Muscle of leg (tissue), 11 donors: ENCODE results near the gene COL26A1. TPM values are rescaled to one million over a fixed set of nuclear protein-coding genes. Genes with fewer than 3 reads are reported as not detected.
A peak's percentile ranks its signal among the peaks of the same experiment; 100 is the strongest.

Source experiments
- DNase-seq: peaks from one replicate; pipeline ENCODE4 v3.0.0; 2013
- H3K27ac ChIP-seq: one replicate; pipeline ENCODE4 v1.5.1; 2013; ENCODE audit warnings: mild to moderate bottlenecking, low read length, control low read depth
- H3K27me3 ChIP-seq: one replicate; pipeline ENCODE4 v1.6.1; 2013; ENCODE audit warnings: low read length; ENCODE audit not compliant: control insufficient read depth, insufficient read depth
- H3K36me3 ChIP-seq: one replicate; pipeline ENCODE4 v1.6.1; 2013; ENCODE audit warnings: low read length; ENCODE audit not compliant: control insufficient read depth, insufficient read depth
- H3K4me1 ChIP-seq: one replicate; pipeline ENCODE4 v1.6.1; 2013; ENCODE audit warnings: low read length; ENCODE audit not compliant: control insufficient read depth, insufficient read depth
- H3K4me3 ChIP-seq: one replicate; pipeline ENCODE4 v1.5.1; 2013; ENCODE audit warnings: low read length, control low read depth
- H3K9me3 ChIP-seq: replicated peaks from 2 replicates; pipeline ENCODE4 v1.6.1; 2013; ENCODE audit warnings: low read depth, low read length; ENCODE audit not compliant: control insufficient read depth
- whole genome bisulfite sequencing: methylation state at CpG from one replicate; pipeline ENCODE4 v1.1.5; 2013; ENCODE audit warnings: missing lambda C conversion rate; ENCODE audit not compliant: insufficient coverage; 5-methylcytosine and 5-hydroxymethylcytosine counted together
- polyA plus RNA-seq, 8 donors: library from polyadenylated mRNA; unstranded; fragments of 120-200 nt; gene quantifications; one replicate each; pipeline versions ENCODE4 v1.2.1 to v1.2.3, GENCODE V29; 2013; ENCODE audit warnings: inconsistent platforms in 1 of 8, low replicate concordance in 1 of 8; ENCODE audit not compliant: insufficient read length in 8 of 8, insufficient read depth in 1 of 8
- total RNA-seq: library from RNA; stranded (reverse); fragments of 120-200 nt; gene quantifications from one replicate; pipeline ENCODE4 v1.2.4, GENCODE V29; 2013

COL26A1 gene
- total and polyA plus RNA-seq, 9 donors: 0.84 to 5.3 (median 3.4) TPM

- no peak for DNase-seq
- WGBS: 38% methylated on average over 15 of the region's 15 CpGs
- H3K4me3 ChIP-seq: no peak overlapping the region
- H3K9me3 ChIP-seq: no peaks in the 10 kb centered on the region
- H3K4me1 ChIP-seq: peaks cover 22% of the 10 kb centered on the region
- peaks cover 3% of the 10 kb centered on the region for H3K27me3 ChIP-seq
- H3K27ac ChIP-seq: no peak overlapping the region
- H3K36me3 ChIP-seq: no peaks in the 10 kb centered on the region
Observed at GRCh38 chr7:101563198-101563901, 200.7 kb downstream of the COL26A1 start.

DNA sequence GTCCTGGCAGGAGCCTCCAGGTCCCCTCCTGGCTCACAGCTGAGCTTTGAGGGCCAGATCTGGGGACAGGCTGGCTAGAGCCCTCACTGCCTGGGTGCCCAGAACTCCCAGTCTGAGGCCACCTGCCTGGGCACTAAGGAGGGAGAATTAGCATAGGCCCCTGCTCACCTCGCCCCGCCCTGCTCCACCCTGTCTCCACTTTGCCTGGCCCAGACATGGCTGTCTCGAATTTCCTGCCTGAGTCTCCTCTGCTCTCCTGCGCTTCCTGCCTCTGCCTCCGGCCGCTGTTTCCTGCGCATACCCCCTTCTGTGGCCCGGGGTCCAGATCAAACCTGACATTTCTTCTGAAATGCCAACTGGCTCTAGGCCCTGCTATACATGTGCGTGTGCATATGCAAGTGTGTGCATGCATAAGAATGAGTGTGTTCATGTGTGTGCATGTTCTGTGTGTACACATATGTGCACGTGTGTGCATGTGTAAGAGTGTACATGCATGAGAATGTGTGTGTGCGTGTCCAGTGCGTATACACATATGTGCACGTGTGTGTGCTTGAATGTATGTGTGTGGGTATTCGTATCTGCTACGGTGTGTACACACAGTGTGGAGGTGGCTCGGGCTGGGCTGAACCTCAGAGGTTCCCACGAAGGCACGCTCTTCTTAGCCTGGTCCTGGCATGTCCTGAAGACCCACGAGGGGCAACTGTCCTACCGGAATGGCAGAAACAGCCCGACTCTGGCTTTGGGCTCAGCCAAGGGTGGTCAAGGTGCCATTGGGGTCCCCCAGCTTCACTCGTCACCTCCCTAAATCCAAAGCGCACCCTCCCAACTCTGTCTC, 201.5 kb downstream of the COL26A1 start:
- Histone ChIP-seq H3K9me3 (no peaks in the 10 kb centered on the region), H3K4me1 (peaks cover 22% of the 10 kb centered on the region), H3K36me3 (no peaks in the 10 kb centered on the region), H3K4me3 (no peak overlapping the region), H3K27ac (no peak overlapping the region), H3K27me3 (peaks cover 3% of the 10 kb centered on the region)
- no peak for DNase-seq
- 46% methylated on average over 23 of the region's 23 CpGs for WGBS

GRCh38 chr7:101564778-101565211, 202.1 kb downstream of the COL26A1 start:
- H3K27me3 ChIP-seq: peaks cover 3% of the 10 kb centered on the region
- no peak overlapping the region for H3K4me3 ChIP-seq
- DNase-seq: peak; percentile 35
- no peaks in the 10 kb centered on the region for H3K36me3 ChIP-seq
- WGBS: 36% methylated on average over 9 of the region's 16 CpGs
- no peaks in the 10 kb centered on the region for H3K9me3 ChIP-seq
- peaks cover 22% of the 10 kb centered on the region for H3K4me1 ChIP-seq
- no peak overlapping the region for H3K27ac ChIP-seq

DNA sequence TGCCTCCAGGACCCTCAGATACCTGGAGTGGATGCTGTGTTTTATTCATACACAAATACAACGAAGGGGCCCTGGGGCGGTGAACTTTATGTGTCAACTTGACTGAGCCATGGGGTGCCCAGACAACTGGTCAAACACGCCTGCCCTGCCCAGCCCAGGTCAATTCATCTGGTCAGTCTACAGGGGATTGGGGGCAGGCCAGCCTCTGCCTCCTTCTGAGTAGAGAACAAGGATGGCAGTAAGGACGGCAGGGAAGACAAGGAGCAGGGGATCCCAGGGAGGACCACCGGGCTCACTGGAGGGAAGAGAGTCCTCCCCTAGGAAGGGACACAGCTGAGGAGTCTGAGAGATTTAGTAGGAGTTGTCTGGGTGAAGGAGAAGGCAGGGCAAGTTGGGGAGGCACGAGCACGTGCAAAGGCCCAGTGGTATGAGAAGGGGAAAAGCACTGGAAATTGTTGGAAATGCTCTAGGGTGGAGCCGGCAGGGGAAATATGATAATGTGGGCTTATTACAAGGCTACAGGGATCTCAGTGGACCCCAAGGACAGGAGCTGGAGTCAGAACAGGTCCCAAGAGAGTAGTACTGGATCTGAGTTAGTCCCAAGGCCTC, 203.0 kb downstream of the COL26A1 start:
- WGBS: 84% methylated on average over 8 of the region's 8 CpGs
- H3K27me3 ChIP-seq: peaks cover 3% of the 10 kb centered on the region
- no peaks in the 10 kb centered on the region for H3K9me3 ChIP-seq

GRCh38 chr7:101567230-101567629, 204.6 kb downstream of the COL26A1 start:
- DNase-seq: no peak
- peaks cover 22% of the 10 kb centered on the region for H3K4me1 ChIP-seq
- H3K27ac ChIP-seq: no peak overlapping the region
- WGBS: 71% methylated on average over 2 of the region's 7 CpGs
- H3K4me3 ChIP-seq: no peak overlapping the region
- H3K9me3 ChIP-seq: peaks cover 1% of the 10 kb centered on the region
- H3K36me3 ChIP-seq: no peaks in the 10 kb centered on the region
- H3K27me3 ChIP-seq: no peaks in the 10 kb centered on the region

More for the DNA sequence above, 203.0 kb downstream of the COL26A1 start:
- peaks cover 22% of the 10 kb centered on the region for H3K4me1 ChIP-seq
- no peak overlapping the region for H3K27ac ChIP-seq
- no peaks in the 10 kb centered on the region for H3K36me3 ChIP-seq
- no peak overlapping the region for H3K4me3 ChIP-seq
- no peak for DNase-seq

- no peak for DNase-seq
- H3K27me3 ChIP-seq: no peaks in the 10 kb centered on the region
- H3K4me1 ChIP-seq: no peaks in the 10 kb centered on the region
- no CpG with 5 or more reads among the region's 2 CpGs for WGBS
- H3K4me3 ChIP-seq: no peak overlapping the region
- no peak overlapping the region for H3K27ac ChIP-seq
- no peaks in the 10 kb centered on the region for H3K36me3 ChIP-seq
- peaks cover 12% of the 10 kb centered on the region for H3K9me3 ChIP-seq
Observed at GRCh38 chr7:101572156-101572555, 209.5 kb downstream of the COL26A1 start.

DNA sequence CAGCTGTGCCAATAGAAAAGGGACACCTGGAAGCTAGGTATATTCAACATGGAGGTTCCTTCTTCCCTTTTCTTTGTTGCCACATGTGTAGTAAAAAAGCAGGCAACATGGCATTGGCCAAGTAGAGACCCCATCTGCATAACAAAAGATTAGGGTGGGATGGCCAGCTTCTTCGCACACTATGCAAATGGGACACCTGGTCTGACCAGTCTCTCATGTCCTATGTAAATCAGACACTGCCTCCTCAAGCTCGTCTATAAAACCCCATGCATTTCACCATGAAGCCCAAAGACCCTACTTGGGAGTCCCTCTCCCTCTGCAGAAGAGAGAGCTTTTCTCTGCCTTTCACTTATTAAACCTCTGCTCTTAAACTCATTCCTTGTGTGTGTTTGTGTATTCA, 212.5 kb downstream of the COL26A1 start:
- WGBS: 40% methylated on average over 1 of the region's 2 CpGs
- no peak overlapping the region for H3K4me3 ChIP-seq
- no peaks in the 10 kb centered on the region for H3K27me3 ChIP-seq
- DNase-seq: no peak
- no peak overlapping the region for H3K27ac ChIP-seq
- H3K9me3 ChIP-seq: peaks cover 12% of the 10 kb centered on the region
- H3K36me3 ChIP-seq: no peaks in the 10 kb centered on the region
- no peaks in the 10 kb centered on the region for H3K4me1 ChIP-seq

DNA sequence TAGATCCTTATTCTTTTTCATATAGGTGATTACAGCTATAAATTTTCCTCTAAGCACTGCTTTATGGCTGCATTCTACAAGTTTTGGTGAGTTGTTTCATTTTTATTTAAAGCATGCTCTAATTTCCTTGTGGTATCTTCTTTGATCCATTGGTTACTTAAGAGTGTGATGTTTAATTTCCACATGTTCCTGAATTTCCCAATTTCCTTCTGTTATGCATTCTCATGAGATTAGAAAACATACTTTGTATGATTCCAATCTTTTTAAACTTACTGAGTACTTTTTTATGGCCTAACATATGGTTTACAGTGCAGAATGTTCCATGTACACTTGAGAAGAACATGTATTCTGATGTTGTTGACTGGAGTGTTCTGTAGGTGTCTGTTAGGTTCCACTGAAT, 213.0 kb downstream of the COL26A1 start:
- Histone ChIP-seq H3K9me3 (peaks cover 12% of the 10 kb centered on the region), H3K4me1 (no peaks in the 10 kb centered on the region), H3K4me3 (no peak overlapping the region), H3K27me3 (no peaks in the 10 kb centered on the region), H3K36me3 (no peaks in the 10 kb centered on the region), H3K27ac (no peak overlapping the region)
- DNase-seq: no peak

GRCh38 chr7:101576998-101577397, 214.3 kb downstream of the COL26A1 start:
- Histone ChIP-seq H3K36me3 (no peaks in the 10 kb centered on the region), H3K9me3 (peaks cover 12% of the 10 kb centered on the region), H3K4me1 (no peaks in the 10 kb centered on the region), H3K27ac (no peak overlapping the region), H3K4me3 (no peak overlapping the region), H3K27me3 (no peaks in the 10 kb centered on the region)
- WGBS: 67% methylated on average over 2 of the region's 3 CpGs
- DNase-seq: no peak

DNA sequence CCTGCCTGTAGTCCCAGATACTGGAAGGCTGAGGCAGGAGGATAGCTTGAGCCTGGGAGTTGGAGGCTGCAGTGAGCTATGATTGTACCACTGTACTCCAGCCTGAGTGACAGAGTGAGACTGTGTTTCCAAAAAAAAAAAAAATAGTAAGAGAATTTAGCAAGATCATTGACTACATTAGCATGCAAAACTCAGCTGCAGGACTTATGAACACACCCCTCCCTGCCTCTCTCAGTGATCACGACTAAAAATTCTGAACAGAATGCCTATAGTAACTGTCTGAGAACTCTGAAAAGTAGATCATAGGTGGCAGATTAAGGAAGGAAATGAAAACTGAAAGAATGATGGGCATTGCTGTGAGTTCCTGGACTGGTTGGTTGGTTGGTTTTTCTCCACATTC, 215.9 kb downstream of the COL26A1 start:
- DNase-seq: no peak
- Histone ChIP-seq H3K4me1 (no peaks in the 10 kb centered on the region), H3K36me3 (no peaks in the 10 kb centered on the region), H3K9me3 (peaks cover 6% of the 10 kb centered on the region), H3K4me3 (no peak overlapping the region), H3K27me3 (no peaks in the 10 kb centered on the region), H3K27ac (no peak overlapping the region)
- WGBS: no CpG with 5 or more reads among the region's 1 CpG
